ENCODE data around the gene CDV3. TPM values are rescaled to one million over a fixed set of nuclear protein-coding genes. Genes with fewer than 3 reads are reported as not detected.

Gene CDV3
- total and polyA plus RNA-seq, 10 of the 15 experiments (the other 5 are each of a cell fraction or from before 2014, with no cell fraction given): 42.3 to 466 (median 136) TPM

DNA sequence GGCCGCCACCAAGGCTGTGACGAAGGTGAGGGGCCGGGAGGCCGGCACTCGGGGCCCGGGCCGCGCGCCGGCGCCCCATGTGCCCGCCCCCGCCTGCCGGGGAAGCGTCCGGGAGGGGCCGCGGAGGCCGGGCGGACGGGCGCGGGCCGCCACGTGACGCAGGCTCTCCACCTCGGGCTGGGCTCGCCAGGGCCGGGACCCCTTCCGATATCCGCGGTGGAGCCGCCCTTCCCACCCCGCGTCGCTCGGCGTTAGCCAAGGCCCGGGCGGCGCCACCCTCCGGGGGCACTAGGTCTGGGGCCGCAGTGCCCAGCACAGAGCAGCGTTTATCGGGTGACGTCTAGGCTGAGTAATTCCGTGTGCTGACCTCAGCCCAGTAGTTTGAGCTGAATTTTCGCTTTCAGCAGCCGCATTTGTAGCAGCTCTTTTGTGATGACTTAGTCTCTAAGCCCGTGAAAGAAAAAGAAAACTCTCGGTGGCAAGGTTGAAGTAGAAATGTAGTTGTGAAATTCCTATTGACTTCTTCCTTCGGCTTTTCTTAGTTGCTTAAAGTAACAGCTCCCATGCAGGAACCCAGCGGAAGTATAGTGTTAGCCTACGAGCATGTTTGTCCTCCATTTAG is 885 bp downstream of the CDV3 start:
- in situ Hi-C loops (cut with MboI) (loop anchor here (5.0 kb wide), 2 partner anchors 87 to 127 kb away; no protein-coding TSS in a partner anchor), intact Hi-C loops (cut with micrococcal nuclease; ENCODE audit: unreplicated experiment) (loop anchor here (10.0 kb wide), 1 partner anchor 850 kb away; the partner anchor contains the start of gene NPHP3)
- no peak overlapping the region for H2AFZ ChIP-seq (ENCODE audit: control insufficient read depth, low read depth, low read length)
- CTCF ChIA-PET: interaction anchor here (0.7 to 7.6 kb wide), 7 partner anchors 12 to 843 kb away, joined by 3 to 86 read pairs (median 4); no protein-coding TSS in a partner anchor
- peaks cover 4% of the 10 kb centered on the region; the same call in 1 of the 2 replicates for H4K20me1 ChIP-seq (ENCODE audit: control insufficient read depth, insufficient read depth)
- H3K9me3 ChIP-seq (replicated peaks; ENCODE audit: control insufficient read depth, insufficient read depth, low read length): no peaks in the 10 kb centered on the region
- H3K4me2 ChIP-seq (ENCODE audit: control insufficient read depth, insufficient read depth): peak overlapping the region; percentile 93
- peaks cover 57% of the 10 kb centered on the region for H3K79me2 ChIP-seq (ENCODE audit: control insufficient read depth, insufficient read depth, low read length)
- FAIRE-seq (peak; percentile 92), DNase-seq (ENCODE audit: low read depth, low spot score) (peak; percentile 58), ATAC-seq (peak; percentile 61)
- H3K4me3 ChIP-seq: peak overlapping the region; percentile 91
- WGBS (ENCODE audit: insufficient coverage, insufficient replicate concordance, low lambda C conversion rate, missing lambda C conversion rate): under 1% methylated on average over 44 of the region's 54 CpGs
- BruUV-seq (replicated peaks): no TSS peak
- H3K4me1 ChIP-seq (ENCODE audit: control insufficient read depth, insufficient read depth, low read length): peaks cover 18% of the 10 kb centered on the region
- H3K9ac ChIP-seq (ENCODE audit: control insufficient read depth, insufficient read depth, low read length): peak overlapping the region; percentile 96
- RAD21 ChIA-PET (ENCODE audit: unreplicated experiment): interaction anchor here (0.8 to 10.3 kb wide), 12 partner anchors 8 to 137 kb away, joined by 3 to 137 read pairs (median 5); no protein-coding TSS in a partner anchor
- SMC1A ChIA-PET (ENCODE audit: uncharacterized antibody, unreplicated experiment): interaction anchor here (0.8 to 7.7 kb wide), 16 partner anchors 9 to 150 kb away, joined by 3 to 92 read pairs (median 6); no protein-coding TSS in a partner anchor
- POLR2A ChIA-PET: interaction anchor here (0.7 to 5.1 kb wide), 13 partner anchors 13 to 187 kb away, joined by 3 to 38 read pairs (median 3); no protein-coding TSS in a partner anchor
- no peaks in the 10 kb centered on the region for H3K27me3 ChIP-seq (replicated peaks in 1 of 2; ENCODE audit: control insufficient read depth in 2 of 2, insufficient read depth in 2 of 2, low read length in 1 of 2)
- peak overlapping the region; percentile 95 for H3K27ac ChIP-seq (ENCODE audit: control insufficient read depth, insufficient read depth)
- H3K36me3 ChIP-seq (ENCODE audit: control insufficient read depth in 2 of 2, insufficient read depth in 2 of 2, low read length in 1 of 2): peaks cover 5 to 13% of the 10 kb centered on the region in 2 experiments; a peak in 3 of 4 replicates
- TF ChIP-seq KDM1A (IDR thresholded peaks at IDR 0.05; ENCODE audit: borderline replicate concordance) (no peak), IKZF1 (conservative IDR thresholded peaks at IDR 0.05) (peak; percentile 60), EP300 (IDR thresholded peaks at IDR 0.05; ENCODE audit: borderline replicate concordance in 1 of 2, control insufficient read depth in 1 of 2, low read depth in 2 of 2, low read length in 2 of 2) (peak in 1 of 2 experiments; percentile 60; a peak in 1 of 4 replicates), ZNF274 (IDR thresholded peaks at IDR 0.05; ENCODE audit: insufficient read depth, insufficient read length) (no peak), KAT2A (conservative IDR thresholded peaks at IDR 0.05; ENCODE audit: control insufficient read depth, low read depth, low read length) (no peak), CBX3 (IDR thresholded peaks at IDR 0.05; ENCODE audit: borderline replicate concordance, low read depth) (no peak), GABPA (IDR thresholded peaks at IDR 0.05; ENCODE audit: low read depth) (no peak), NR2C1 (IDR thresholded peaks at IDR 0.05) (no peak), MYB (IDR thresholded peaks at IDR 0.05; ENCODE audit: borderline replicate concordance, low read depth, low read length) (no peak), PAX5 (IDR thresholded peaks at IDR 0.05; ENCODE audit: borderline replicate concordance, low read depth, low read length) (peak; percentile 42; the same call in 1 of the 2 replicates), ZSCAN29 (IDR thresholded peaks at IDR 0.05) (0 out of 2 replicates have a peak, but pooled peaks have one; percentile 42), IKZF2 (IDR thresholded peaks at IDR 0.05) (no peak), ZZZ3 (IDR thresholded peaks at IDR 0.05; ENCODE audit: control insufficient read depth, insufficient read length, low read depth) (no peak), ASH2L (IDR thresholded peaks at IDR 0.05; ENCODE audit: borderline replicate concordance, low read depth) (peak; percentile 38; the same call in 1 of the 2 replicates)
- TF ChIP-seq, protein P1, sequence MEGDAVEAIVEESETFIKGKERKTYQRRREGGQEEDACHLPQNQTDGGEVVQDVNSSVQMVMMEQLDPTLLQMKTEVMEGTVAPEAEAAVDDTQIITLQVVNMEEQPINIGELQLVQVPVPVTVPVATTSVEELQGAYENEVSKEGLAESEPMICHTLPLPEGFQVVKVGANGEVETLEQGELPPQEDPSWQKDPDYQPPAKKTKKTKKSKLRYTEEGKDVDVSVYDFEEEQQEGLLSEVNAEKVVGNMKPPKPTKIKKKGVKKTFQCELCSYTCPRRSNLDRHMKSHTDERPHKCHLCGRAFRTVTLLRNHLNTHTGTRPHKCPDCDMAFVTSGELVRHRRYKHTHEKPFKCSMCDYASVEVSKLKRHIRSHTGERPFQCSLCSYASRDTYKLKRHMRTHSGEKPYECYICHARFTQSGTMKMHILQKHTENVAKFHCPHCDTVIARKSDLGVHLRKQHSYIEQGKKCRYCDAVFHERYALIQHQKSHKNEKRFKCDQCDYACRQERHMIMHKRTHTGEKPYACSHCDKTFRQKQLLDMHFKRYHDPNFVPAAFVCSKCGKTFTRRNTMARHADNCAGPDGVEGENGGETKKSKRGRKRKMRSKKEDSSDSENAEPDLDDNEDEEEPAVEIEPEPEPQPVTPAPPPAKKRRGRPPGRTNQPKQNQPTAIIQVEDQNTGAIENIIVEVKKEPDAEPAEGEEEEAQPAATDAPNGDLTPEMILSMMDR (IDR thresholded peaks at IDR 0.05 in 2 of 3, conservative IDR thresholded peaks at IDR 0.05 in 1 of 3; ENCODE audit: control insufficient read depth in 2 of 3, extremely low read depth in 1 of 3, insufficient read depth in 1 of 3, low read depth in 3 of 3, low read length in 3 of 3): peak in 1 of 3 experiments; percentile 19; a peak in 1 of 6 replicates
- TF ChIP-seq, protein P2, sequence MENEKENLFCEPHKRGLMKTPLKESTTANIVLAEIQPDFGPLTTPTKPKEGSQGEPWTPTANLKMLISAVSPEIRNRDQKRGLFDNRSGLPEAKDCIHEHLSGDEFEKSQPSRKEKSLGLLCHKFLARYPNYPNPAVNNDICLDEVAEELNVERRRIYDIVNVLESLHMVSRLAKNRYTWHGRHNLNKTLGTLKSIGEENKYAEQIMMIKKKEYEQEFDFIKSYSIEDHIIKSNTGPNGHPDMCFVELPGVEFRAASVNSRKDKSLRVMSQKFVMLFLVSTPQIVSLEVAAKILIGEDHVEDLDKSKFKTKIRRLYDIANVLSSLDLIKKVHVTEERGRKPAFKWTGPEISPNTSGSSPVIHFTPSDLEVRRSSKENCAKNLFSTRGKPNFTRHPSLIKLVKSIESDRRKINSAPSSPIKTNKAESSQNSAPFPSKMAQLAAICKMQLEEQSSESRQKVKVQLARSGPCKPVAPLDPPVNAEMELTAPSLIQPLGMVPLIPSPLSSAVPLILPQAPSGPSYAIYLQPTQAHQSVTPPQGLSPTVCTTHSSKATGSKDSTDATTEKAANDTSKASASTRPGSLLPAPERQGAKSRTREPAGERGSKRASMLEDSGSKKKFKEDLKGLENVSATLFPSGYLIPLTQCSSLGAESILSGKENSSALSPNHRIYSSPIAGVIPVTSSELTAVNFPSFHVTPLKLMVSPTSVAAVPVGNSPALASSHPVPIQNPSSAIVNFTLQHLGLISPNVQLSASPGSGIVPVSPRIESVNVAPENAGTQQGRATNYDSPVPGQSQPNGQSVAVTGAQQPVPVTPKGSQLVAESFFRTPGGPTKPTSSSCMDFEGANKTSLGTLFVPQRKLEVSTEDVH (IDR thresholded peaks at IDR 0.05; ENCODE audit: low read depth, partially characterized antibody): no peak
- TF ChIP-seq, protein P3, sequence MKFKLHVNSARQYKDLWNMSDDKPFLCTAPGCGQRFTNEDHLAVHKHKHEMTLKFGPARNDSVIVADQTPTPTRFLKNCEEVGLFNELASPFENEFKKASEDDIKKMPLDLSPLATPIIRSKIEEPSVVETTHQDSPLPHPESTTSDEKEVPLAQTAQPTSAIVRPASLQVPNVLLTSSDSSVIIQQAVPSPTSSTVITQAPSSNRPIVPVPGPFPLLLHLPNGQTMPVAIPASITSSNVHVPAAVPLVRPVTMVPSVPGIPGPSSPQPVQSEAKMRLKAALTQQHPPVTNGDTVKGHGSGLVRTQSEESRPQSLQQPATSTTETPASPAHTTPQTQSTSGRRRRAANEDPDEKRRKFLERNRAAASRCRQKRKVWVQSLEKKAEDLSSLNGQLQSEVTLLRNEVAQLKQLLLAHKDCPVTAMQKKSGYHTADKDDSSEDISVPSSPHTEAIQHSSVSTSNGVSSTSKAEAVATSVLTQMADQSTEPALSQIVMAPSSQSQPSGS (IDR thresholded peaks at IDR 0.05; ENCODE audit: low read length): peak; percentile 65

Data from GM12878 (cell line).